ENCODE results near the gene FAM118B. TPM values are rescaled to one million over a fixed set of nuclear protein-coding genes. Genes with fewer than 3 reads are reported as not detected.
A peak's percentile ranks its signal among the peaks of the same experiment; 100 is the strongest.

Gene FAM118B
- total RNA-seq, 1 donor from 2014 or later, result 26.7 TPM

- no peak overlapping the region for H3K27ac ChIP-seq (replicated peaks)
- TF ChIP-seq CTCF (IDR thresholded peaks at IDR 0.05; ENCODE audit: borderline replicate concordance), result no peak
- peaks cover 55% of the 10 kb centered on the region for H3K36me3 ChIP-seq
- no peak overlapping the region for H3K4me3 ChIP-seq
- no peak for DNase-seq
- no peaks in the 10 kb centered on the region for H3K9me3 ChIP-seq (replicated peaks)
- H3K27me3 ChIP-seq (ENCODE audit: low read depth), result no peaks in the 10 kb centered on the region
- H3K4me1 ChIP-seq, result peaks cover 14% of the 10 kb centered on the region
- intact Hi-C loops (cut with micrococcal nuclease), result no loop called here
Measured at GRCh38 chr11:126256216-126256615, 44.6 kb downstream of the FAM118B start.

GRCh38 chr11:126257144-126257543 lies 45.6 kb downstream of the FAM118B start:
- H3K4me3 ChIP-seq, result no peak overlapping the region
- intact Hi-C loops (cut with micrococcal nuclease), result no loop called here
- H3K4me1 ChIP-seq, result peaks cover 14% of the 10 kb centered on the region
- no peaks in the 10 kb centered on the region for H3K27me3 ChIP-seq (ENCODE audit: low read depth)
- peaks cover 57% of the 10 kb centered on the region for H3K36me3 ChIP-seq
- H3K27ac ChIP-seq (replicated peaks), result no peak overlapping the region
- no peak for TF ChIP-seq CTCF (IDR thresholded peaks at IDR 0.05; ENCODE audit: borderline replicate concordance)
- DNase-seq, result no peak
- no peaks in the 10 kb centered on the region for H3K9me3 ChIP-seq (replicated peaks)

GRCh38 chr11:126257764-126258163 lies 46.2 kb downstream of the FAM118B start:
- no peak for DNase-seq
- intact Hi-C loops (cut with micrococcal nuclease), result no loop called here
- no peaks in the 10 kb centered on the region for H3K27me3 ChIP-seq (ENCODE audit: low read depth)
- H3K27ac ChIP-seq (replicated peaks), result no peak overlapping the region
- H3K4me1 ChIP-seq, result peaks cover 14% of the 10 kb centered on the region
- TF ChIP-seq CTCF (IDR thresholded peaks at IDR 0.05; ENCODE audit: borderline replicate concordance), result no peak
- no peak overlapping the region for H3K4me3 ChIP-seq
- H3K9me3 ChIP-seq (replicated peaks), result no peaks in the 10 kb centered on the region
- H3K36me3 ChIP-seq, result peaks cover 64% of the 10 kb centered on the region

- Histone ChIP-seq H3K4me3 (no peak overlapping the region), H3K4me1 (peaks cover 7% of the 10 kb centered on the region), H3K27me3 (ENCODE audit: low read depth) (no peaks in the 10 kb centered on the region), H3K36me3 (peaks cover 77% of the 10 kb centered on the region), H3K9me3 (replicated peaks) (no peaks in the 10 kb centered on the region), H3K27ac (replicated peaks) (no peak overlapping the region)
- no peak for TF ChIP-seq CTCF (IDR thresholded peaks at IDR 0.05; ENCODE audit: borderline replicate concordance)
- intact Hi-C loops (cut with micrococcal nuclease), result no loop called here
- no peak for DNase-seq
Measured at GRCh38 chr11:126262216-126262615, 50.6 kb downstream of the FAM118B start.

- Histone ChIP-seq H3K9me3 (replicated peaks) (no peaks in the 10 kb centered on the region), H3K27me3 (ENCODE audit: low read depth) (no peaks in the 10 kb centered on the region), H3K27ac (replicated peaks) (no peak overlapping the region), H3K4me1 (peaks cover 20% of the 10 kb centered on the region), H3K36me3 (peaks cover 71% of the 10 kb centered on the region), H3K4me3 (no peak overlapping the region)
- no peak for TF ChIP-seq CTCF (IDR thresholded peaks at IDR 0.05; ENCODE audit: borderline replicate concordance)
- no peak for DNase-seq
- intact Hi-C loops (cut with micrococcal nuclease), result no loop called here
Measured at GRCh38 chr11:126263489-126263888, 51.9 kb downstream of the FAM118B start.

GRCh38 chr11:126265811-126266210 lies 54.2 kb downstream of the FAM118B start:
- Histone ChIP-seq H3K36me3 (peaks cover 66% of the 10 kb centered on the region), H3K4me3 (no peak overlapping the region), H3K27ac (replicated peaks) (no peak overlapping the region), H3K4me1 (peaks cover 28% of the 10 kb centered on the region), H3K9me3 (replicated peaks) (no peaks in the 10 kb centered on the region), H3K27me3 (ENCODE audit: low read depth) (no peaks in the 10 kb centered on the region)
- DNase-seq, result no peak
- peak; percentile 21 for TF ChIP-seq CTCF (IDR thresholded peaks at IDR 0.05; ENCODE audit: borderline replicate concordance)
- intact Hi-C loops (cut with micrococcal nuclease), result no loop called here

Data from left ventricle myocardium inferior (tissue), 1 donor.